Small intestine (tissue), 7 donors: ENCODE results near the gene ABCC3. TPM values are rescaled to one million over a fixed set of nuclear protein-coding genes. Genes with fewer than 3 reads are reported as not detected.
A peak's percentile ranks its signal among the peaks of the same experiment; 100 is the strongest.

Source experiments
- DNase-seq, 2 donors: peaks; one replicate each; pipeline versions ENCODE4 v3.0.0 to v3.0.0-alpha.2; 2013
- FAIRE-seq: peaks from 2 replicates; lab custom pipeline; 2012; peaks lifted over from hg19 to GRCh38; lab: Jason Lieb, UNC
- H3K27ac ChIP-seq, 3 donors: one replicate each; pipeline ENCODE4 v1.5.1; 2013; ENCODE audit warnings: low read length in 2 of 3, mild to moderate bottlenecking in 2 of 3, control low read depth in 1 of 3, inconsistent platforms in 1 of 3, low read depth in 1 of 3, moderate library complexity in 1 of 3
- H3K27me3 ChIP-seq, 3 donors: one replicate each; pipeline ENCODE4 v1.6.1; 2013; ENCODE audit warnings: low read length in 3 of 3, inconsistent platforms in 1 of 3; ENCODE audit not compliant: control insufficient read depth in 3 of 3, insufficient read depth in 3 of 3
- H3K36me3 ChIP-seq, 3 donors: one replicate each; pipeline ENCODE4 v1.6.1; 2013; ENCODE audit warnings: low read length in 3 of 3, inconsistent platforms in 1 of 3, low read depth in 1 of 3, mild to moderate bottlenecking in 1 of 3, moderate library complexity in 1 of 3; ENCODE audit not compliant: control insufficient read depth in 3 of 3, insufficient read depth in 2 of 3
- H3K4me1 ChIP-seq, 3 donors: one replicate each; pipeline ENCODE4 v1.6.1; 2013; ENCODE audit warnings: low read length in 2 of 3, inconsistent platforms in 1 of 3, low read depth in 1 of 3, mild to moderate bottlenecking in 1 of 3, moderate library complexity in 1 of 3; ENCODE audit not compliant: control insufficient read depth in 3 of 3, insufficient read depth in 2 of 3
- H3K4me3 ChIP-seq, 3 donors: one replicate each; pipeline ENCODE4 v1.5.1; 2013; ENCODE audit warnings: low read length in 3 of 3, control low read depth in 1 of 3, inconsistent platforms in 1 of 3, low read depth in 1 of 3, mild to moderate bottlenecking in 1 of 3, moderate library complexity in 1 of 3
- H3K9me3 ChIP-seq, 2 donors: one replicate each; pipeline ENCODE4 v1.6.1; 2013; ENCODE audit warnings: low read depth in 1 of 2, low read length in 1 of 2; ENCODE audit not compliant: control insufficient read depth in 2 of 2, insufficient read depth in 1 of 2
- WGBS, 3 donors: extraction: QIAGEN DNeasy Blood & Tissue Kit; methylation state at CpG; one replicate each; pipeline ENCODE4 v1.1.7; 2013; 5-methylcytosine and 5-hydroxymethylcytosine counted together
- polyA plus RNA-seq, 4 donors: library from polyadenylated mRNA; stranded (reverse) in 3 of 4; unstranded in 1 of 4; fragments of 200-250 nt in 3 of 4; fragments of 120-200 nt in 1 of 4; gene quantifications; one replicate each; pipeline versions ENCODE4 v1.2.1 to v1.2.3, GENCODE V29; 2013
- donor health status: healthy with polysubstance abuse.
- donor health status: control.
- donor health status: control.
- donor health status: Bipolar disorder and iron deficiency.
- donor health status: healthy.

The ABCC3 gene
- polyA plus RNA-seq, 4 donors = 36.7 to 131 (median 81.9) TPM

DNA sequence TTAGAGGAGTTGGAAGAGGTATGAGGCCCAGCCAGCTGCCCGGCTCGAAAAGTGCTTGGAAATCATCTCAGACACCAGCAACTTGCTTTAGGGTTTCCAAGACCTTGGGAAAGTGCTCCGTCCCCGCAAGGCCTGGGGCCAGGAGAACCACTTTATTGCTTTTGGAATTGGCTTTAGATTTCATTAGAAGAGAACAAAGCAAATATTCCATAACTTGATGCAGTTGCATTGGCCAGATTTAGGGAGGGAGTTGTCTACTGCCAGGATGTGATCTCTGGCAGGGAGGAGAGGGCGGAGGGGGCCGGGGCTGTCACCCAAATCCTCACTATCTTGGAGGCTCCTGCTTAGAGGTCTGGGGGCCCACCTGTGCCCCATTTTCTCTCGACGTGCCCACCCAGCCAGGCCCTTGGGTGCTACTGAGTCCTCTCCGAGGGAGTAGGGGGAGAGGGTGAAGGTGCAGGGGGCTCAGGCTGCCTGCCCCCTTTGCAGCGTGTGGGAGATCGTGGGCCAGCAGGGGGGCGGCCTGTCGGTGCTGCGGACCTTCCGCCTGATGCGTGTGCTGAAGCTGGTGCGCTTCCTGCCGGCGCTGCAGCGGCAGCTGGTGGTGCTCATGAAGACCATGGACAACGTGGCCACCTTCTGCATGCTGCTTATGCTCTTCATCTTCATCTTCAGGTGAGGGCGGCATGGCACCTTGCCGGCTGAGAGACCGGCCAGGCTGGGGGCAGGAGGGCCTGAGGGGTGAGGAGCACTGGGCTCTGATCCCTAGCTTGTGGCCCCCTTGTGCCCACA is 43.5 kb upstream of the ABCC3 start:
- Histone ChIP-seq H3K27ac (no peak overlapping the region), H3K36me3 (peaks cover 0 to 2% (median 0%) of the 10 kb centered on the region in 3 donors), H3K4me1 (peaks cover 0 to 6% (median 0%) of the 10 kb centered on the region in 3 donors), H3K4me3 (no peak overlapping the region), H3K27me3 (peaks cover 0 to 5% (median 0%) of the 10 kb centered on the region in 3 donors), H3K9me3 (no peaks in the 10 kb centered on the region)
- WGBS, 3 donors = 93 to 95% (median 95%) methylated on average over 20 to 24 of the region's 24 CpGs
- FAIRE-seq (no peak), DNase-seq (no peak)

- DNase-seq (peak in 1 of 2 donors; percentile 21), FAIRE-seq (no peak)
- 66 to 68% (median 67%) methylated on average over 10 of the region's 10 CpGs for WGBS, 3 donors
- H3K4me3 ChIP-seq = no peak overlapping the region
- no peak overlapping the region for H3K27ac ChIP-seq
- H3K9me3 ChIP-seq = no peaks in the 10 kb centered on the region
- peaks cover 0 to 3% (median 0%) of the 10 kb centered on the region in 3 donors for H3K27me3 ChIP-seq
- H3K4me1 ChIP-seq = peaks cover 0 to 5% (median 0%) of the 10 kb centered on the region in 3 donors
- peaks cover 0 to 2% (median 0%) of the 10 kb centered on the region in 3 donors for H3K36me3 ChIP-seq
These were observed 41.4 kb upstream of the ABCC3 start for GRCh38 chr17:50593321-50593720.

GRCh38 chr17:50594128-50594823 is 40.4 kb upstream of the ABCC3 start:
- no peaks in the 10 kb centered on the region for H3K9me3 ChIP-seq
- peaks cover 0 to 2% (median 0%) of the 10 kb centered on the region in 3 donors for H3K36me3 ChIP-seq
- DNase-seq = no peak
- peaks cover 0 to 3% (median 0%) of the 10 kb centered on the region in 3 donors for H3K27me3 ChIP-seq
- no peak for FAIRE-seq
- H3K27ac ChIP-seq = no peak overlapping the region
- no peaks in the 10 kb centered on the region for H3K4me1 ChIP-seq
- 80 to 81% (median 80%) methylated on average over 11 of the region's 11 CpGs for WGBS, 3 donors
- no peak overlapping the region for H3K4me3 ChIP-seq

DNA sequence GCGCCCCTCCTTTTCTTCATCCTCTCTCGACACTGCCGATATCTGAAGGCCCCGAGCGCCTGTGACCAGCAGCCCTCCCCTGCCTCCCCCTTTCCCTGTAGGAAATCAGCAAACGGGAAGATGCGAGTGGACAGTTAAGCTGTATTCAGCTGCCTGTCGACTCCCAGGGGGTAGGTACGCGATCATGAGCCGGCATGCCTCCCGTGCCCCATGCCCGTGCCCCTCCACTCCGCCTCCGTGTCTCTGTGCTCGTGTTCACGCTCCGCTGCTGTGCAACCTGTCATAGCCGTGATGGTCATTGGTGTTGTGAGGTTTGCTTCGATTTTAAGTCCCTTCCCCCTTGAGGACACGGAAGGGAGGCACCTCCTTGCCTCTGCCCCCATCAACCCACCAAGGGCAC is 39.8 kb upstream of the ABCC3 start:
- no peaks in the 10 kb centered on the region for H3K9me3 ChIP-seq
- H3K36me3 ChIP-seq = peaks cover 0 to 4% (median 0%) of the 10 kb centered on the region in 3 donors
- peaks cover 0 to 3% (median 0%) of the 10 kb centered on the region in 3 donors for H3K27me3 ChIP-seq
- no peaks in the 10 kb centered on the region for H3K4me1 ChIP-seq
- 87 to 92% (median 90%) methylated on average over 21 of the region's 21 CpGs for WGBS, 3 donors
- DNase-seq = no peak
- no peak for FAIRE-seq
- no peak overlapping the region for H3K4me3 ChIP-seq
- no peak overlapping the region for H3K27ac ChIP-seq

DNA sequence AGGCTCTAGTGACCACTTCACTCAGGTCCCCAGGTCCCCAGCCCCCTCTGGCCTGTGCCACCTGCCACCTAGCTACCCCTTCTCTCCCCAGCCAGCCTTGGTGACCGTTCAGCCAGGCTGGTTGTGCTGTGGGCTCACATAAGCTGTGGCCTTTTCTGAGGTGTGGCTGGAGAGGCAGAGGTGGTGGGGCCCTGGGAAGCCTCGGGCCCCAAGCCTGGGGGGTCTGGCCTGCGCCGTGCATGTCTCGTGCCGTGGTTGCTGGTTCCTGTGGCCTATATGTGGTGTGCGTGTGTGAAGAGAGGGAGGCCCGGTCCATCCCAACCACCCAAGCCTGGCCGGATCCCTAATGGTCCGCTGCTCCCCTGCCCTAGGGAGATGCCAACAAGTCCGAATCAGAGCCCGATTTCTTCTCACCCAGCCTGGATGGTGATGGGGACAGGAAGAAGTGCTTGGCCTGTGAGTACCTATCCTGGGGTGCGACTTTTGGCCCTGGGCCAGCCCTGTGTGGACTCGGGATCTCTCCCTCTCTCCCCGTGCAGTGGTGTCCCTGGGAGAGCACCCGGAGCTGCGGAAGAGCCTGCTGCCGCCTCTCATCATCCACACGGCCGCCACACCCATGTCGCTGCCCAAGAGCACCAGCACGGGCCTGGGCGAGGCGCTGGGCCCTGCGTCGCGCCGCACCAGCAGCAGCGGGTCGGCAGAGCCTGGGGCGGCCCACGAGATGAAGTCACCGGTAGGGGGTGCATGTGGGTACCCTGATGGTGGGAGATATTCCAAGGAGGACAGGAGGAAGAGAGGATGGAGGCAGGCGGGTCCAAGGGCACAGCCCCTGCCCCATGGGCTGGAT is 38.3 kb upstream of the ABCC3 start:
- Histone ChIP-seq H3K36me3 (peaks cover 0 to 4% (median 0%) of the 10 kb centered on the region in 3 donors), H3K4me1 (no peaks in the 10 kb centered on the region), H3K27ac (no peak overlapping the region), H3K27me3 (peaks cover 0 to 3% (median 0%) of the 10 kb centered on the region in 3 donors), H3K9me3 (no peaks in the 10 kb centered on the region), H3K4me3 (no peak overlapping the region)
- FAIRE-seq = no peak
- DNase-seq = peak; percentile 50 to 52
- 42 to 68% (median 54%) methylated on average over 33 to 34 of the region's 34 CpGs for WGBS, 3 donors

- Histone ChIP-seq H3K27ac (no peak overlapping the region), H3K4me3 (no peak overlapping the region), H3K36me3 (peaks cover 0 to 4% (median 0%) of the 10 kb centered on the region in 3 donors), H3K4me1 (no peaks in the 10 kb centered on the region), H3K9me3 (no peaks in the 10 kb centered on the region), H3K27me3 (peaks cover 0 to 5% (median 0%) of the 10 kb centered on the region in 3 donors)
- WGBS, 3 donors = 54 to 69% (median 59%) methylated on average over 5 of the region's 5 CpGs
- FAIRE-seq (no peak), DNase-seq (no peak)
These were observed 36.2 kb upstream of the ABCC3 start for GRCh38 chr17:50598487-50598886.

GRCh38 chr17:50599606-50600005 is 35.1 kb upstream of the ABCC3 start:
- no peak for FAIRE-seq
- no peaks in the 10 kb centered on the region for H3K9me3 ChIP-seq
- H3K4me3 ChIP-seq = no peak overlapping the region
- H3K4me1 ChIP-seq = no peaks in the 10 kb centered on the region
- no peak overlapping the region for H3K27ac ChIP-seq
- H3K27me3 ChIP-seq = peaks cover 0 to 11% (median 0%) of the 10 kb centered on the region in 3 donors
- 87 to 91% (median 90%) methylated on average over 12 to 15 of the region's 15 CpGs for WGBS, 3 donors
- DNase-seq = no peak
- H3K36me3 ChIP-seq = peaks cover 0 to 4% (median 0%) of the 10 kb centered on the region in 3 donors
